Prostate gland (tissue), 2 donors: ENCODE results near the gene MN1.

Experiments
- POLR2A ChIP-seq: fragments of 450-650 bp; IDR thresholded peaks from one replicate; pipeline ENCODE4 v1.6.1; 2016; ENCODE audit warnings: antibody characterized with exemption, mild to moderate bottlenecking
- POLR2AphosphoS5 ChIP-seq: sonication (generic); formaldehyde crosslinking; IDR thresholded peaks from one replicate; pipeline ENCODE4 v1.6.1; 2017; ENCODE audit warnings: antibody characterized with exemption
- TF ChIP-seq, protein P1 (sequence below), 4 experiments: fragments of 200-600 bp in 2 of 4; fragments of 450-650 bp in 2 of 4; sonication (generic) in 2 of 4; IDR thresholded peaks; 1 replicate in 3 of 4; 2 replicates in 1 of 4; pipeline ENCODE4 v1.5.1; 2016 to 2019; ENCODE audit warnings: antibody characterized with exemption in 4 of 4, mild to moderate bottlenecking in 2 of 4, moderate library complexity in 2 of 4

DNA sequence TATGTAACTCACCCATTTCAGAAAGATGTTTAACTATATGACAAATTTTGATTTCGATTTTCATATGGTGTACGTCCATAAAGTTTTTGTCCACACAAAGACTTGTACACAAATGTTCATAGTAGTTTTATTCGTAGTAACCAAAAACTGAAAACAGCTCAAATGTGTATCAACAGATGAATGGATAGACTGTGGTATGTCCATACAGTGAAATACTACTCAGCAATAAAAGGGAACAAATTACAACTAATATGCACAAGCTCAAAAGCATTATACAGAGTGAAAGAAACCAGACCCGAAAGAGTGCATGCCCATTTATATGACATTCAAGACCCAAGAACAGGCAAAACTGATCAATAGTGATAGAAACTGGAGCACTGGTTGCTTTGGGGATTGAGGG is 64.0 kb downstream of the MN1 start:
- TF ChIP-seq, protein P1, sequence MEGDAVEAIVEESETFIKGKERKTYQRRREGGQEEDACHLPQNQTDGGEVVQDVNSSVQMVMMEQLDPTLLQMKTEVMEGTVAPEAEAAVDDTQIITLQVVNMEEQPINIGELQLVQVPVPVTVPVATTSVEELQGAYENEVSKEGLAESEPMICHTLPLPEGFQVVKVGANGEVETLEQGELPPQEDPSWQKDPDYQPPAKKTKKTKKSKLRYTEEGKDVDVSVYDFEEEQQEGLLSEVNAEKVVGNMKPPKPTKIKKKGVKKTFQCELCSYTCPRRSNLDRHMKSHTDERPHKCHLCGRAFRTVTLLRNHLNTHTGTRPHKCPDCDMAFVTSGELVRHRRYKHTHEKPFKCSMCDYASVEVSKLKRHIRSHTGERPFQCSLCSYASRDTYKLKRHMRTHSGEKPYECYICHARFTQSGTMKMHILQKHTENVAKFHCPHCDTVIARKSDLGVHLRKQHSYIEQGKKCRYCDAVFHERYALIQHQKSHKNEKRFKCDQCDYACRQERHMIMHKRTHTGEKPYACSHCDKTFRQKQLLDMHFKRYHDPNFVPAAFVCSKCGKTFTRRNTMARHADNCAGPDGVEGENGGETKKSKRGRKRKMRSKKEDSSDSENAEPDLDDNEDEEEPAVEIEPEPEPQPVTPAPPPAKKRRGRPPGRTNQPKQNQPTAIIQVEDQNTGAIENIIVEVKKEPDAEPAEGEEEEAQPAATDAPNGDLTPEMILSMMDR (IDR thresholded peaks at IDR 0.05): no peak
- TF ChIP-seq POLR2AphosphoS5 (no peak), POLR2A (no peak)
